ENCODE data around the gene PIK3CG. TPM values are rescaled to one million over a fixed set of nuclear protein-coding genes. Genes with fewer than 3 reads are reported as not detected.

PIK3CG gene
- total RNA-seq, 1 experiment from 2014 or later: 0.05 TPM

GRCh38 chr7:106952658-106953231 lies 87.7 kb downstream of the PIK3CG start:
- Histone ChIP-seq H2AFZ (ENCODE audit: low read depth, low read length, poor library complexity, severe bottlenecking) (no peak overlapping the region), H3K4me1 (ENCODE audit: control insufficient read depth in 1 of 2, insufficient read depth in 2 of 2, low read length in 2 of 2) (no peaks in the 10 kb centered on the region), H3K27me3 (ENCODE audit: insufficient read depth, low read length) (no peaks in the 10 kb centered on the region), H3K27ac (ENCODE audit: low read depth, low read length) (no peak overlapping the region), H3K36me3 (ENCODE audit: control insufficient read depth in 1 of 2, insufficient read depth in 2 of 2, low read length in 2 of 2) (no peaks in the 10 kb centered on the region), H3K79me2 (ENCODE audit: insufficient read depth, low read length) (no peaks in the 10 kb centered on the region), H3K9me3 (ENCODE audit: control insufficient read depth in 1 of 2, insufficient read depth in 1 of 2, low read depth in 1 of 2, low read length in 2 of 2) (no peaks in the 10 kb centered on the region), H4K20me1 (ENCODE audit: insufficient read depth) (no peaks in the 10 kb centered on the region), H3K9ac (ENCODE audit: low read length) (no peak overlapping the region), H3K4me3 (replicated peaks in 1 of 2; ENCODE audit: low read depth in 1 of 2, low read length in 2 of 2) (no peak overlapping the region), H3K9me2 (ENCODE audit: insufficient read depth) (no peaks in the 10 kb centered on the region), H3K4me2 (ENCODE audit: low read length) (no peak overlapping the region)
- DNase-seq (ENCODE audit: low read depth, low spot score): no peak
- TF ChIP-seq ZNF274 (IDR thresholded peaks at IDR 0.05; ENCODE audit: low read depth, low read length) (no peak), EGR1 (IDR thresholded peaks at IDR 0.05; ENCODE audit: low read depth) (no peak), FOSL1 (IDR thresholded peaks at IDR 0.05; ENCODE audit: low read depth) (no peak), SRF (IDR thresholded peaks at IDR 0.05; ENCODE audit: low read depth) (no peak), YY1 (IDR thresholded peaks at IDR 0.05; ENCODE audit: extremely low read depth, insufficient replicate concordance, low read depth, low read length) (no peak), SIN3A (IDR thresholded peaks at IDR 0.05; ENCODE audit: low read depth) (no peak), CEBPB (IDR thresholded peaks at IDR 0.05; ENCODE audit: low read depth) (no peak), POLR2AphosphoS5 (IDR thresholded peaks at IDR 0.05; ENCODE audit: low read depth, low read length) (no peak), CTCF (IDR thresholded peaks at IDR 0.05 in 2 of 3, conservative IDR thresholded peaks at IDR 0.05 in 1 of 3; ENCODE audit: borderline replicate concordance in 1 of 3, insufficient read depth in 1 of 3, low read depth in 2 of 3, low read length in 2 of 3) (no peak), TCF7L2 (IDR thresholded peaks at IDR 0.05; ENCODE audit: borderline replicate concordance, extremely low read depth, insufficient read depth, insufficient read length) (no peak)
- intact Hi-C loops (cut with micrococcal nuclease): no loop called here
- no peak for ATAC-seq
- ChIA-PET POLR2A (no interaction called here), RAD21 (ENCODE audit: low non-redundant PET in 1 of 2, low total read pairs in 2 of 2, uncharacterized antibody in 2 of 2, unreplicated experiment in 2 of 2) (no interaction called here), CTCF (no interaction called here)
- BruUV-seq (replicated peaks): no TSS peak

All from HCT116 (cell line).